ENCODE measurements around the gene SMARCD3. TPM values are rescaled to one million over a fixed set of nuclear protein-coding genes. Genes with fewer than 3 reads are reported as not detected.

SMARCD3 gene
- polyA plus RNA-seq, 1 donor, result 29.1 TPM

DNA sequence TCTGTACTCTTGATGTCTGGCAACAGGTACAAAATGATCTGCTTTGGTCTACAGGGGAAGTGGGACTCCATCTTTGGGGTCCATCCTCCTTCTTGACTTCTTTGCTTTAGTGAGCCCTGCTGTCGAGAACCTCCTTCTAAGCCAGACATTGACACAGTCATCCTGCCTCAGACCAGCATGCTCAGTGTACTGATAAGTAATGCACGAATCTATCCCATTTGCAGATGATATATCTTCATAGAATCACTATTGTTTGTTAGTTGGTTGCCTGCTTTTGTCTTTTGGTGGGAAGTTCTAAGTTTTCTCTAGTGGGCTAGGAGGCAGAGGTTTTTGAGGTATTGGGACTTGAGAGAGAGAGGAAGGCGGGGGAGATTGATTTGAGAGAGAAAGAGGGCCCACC, 47.1 kb downstream of the SMARCD3 start:
- no peaks in the 10 kb centered on the region for H3K9me3 ChIP-seq (ENCODE audit: control insufficient read depth, low read depth, low read length)
- no peak for DNase-seq
- no peak overlapping the region for H3K4me3 ChIP-seq (ENCODE audit: low read length)
- WGBS (ENCODE audit: insufficient coverage, low lambda C conversion rate), result no CpG with 5 or more reads among the region's 3 CpGs
- no peaks in the 10 kb centered on the region for H3K36me3 ChIP-seq (ENCODE audit: control insufficient read depth, insufficient read depth, low read length)
- H3K27me3 ChIP-seq (ENCODE audit: control insufficient read depth, insufficient read depth, low read length), result peaks cover 42% of the 10 kb centered on the region
- H3K4me1 ChIP-seq (ENCODE audit: control insufficient read depth, insufficient read depth, low read length), result no peaks in the 10 kb centered on the region
- H3K27ac ChIP-seq (ENCODE audit: low read length), result no peak overlapping the region

DNA sequence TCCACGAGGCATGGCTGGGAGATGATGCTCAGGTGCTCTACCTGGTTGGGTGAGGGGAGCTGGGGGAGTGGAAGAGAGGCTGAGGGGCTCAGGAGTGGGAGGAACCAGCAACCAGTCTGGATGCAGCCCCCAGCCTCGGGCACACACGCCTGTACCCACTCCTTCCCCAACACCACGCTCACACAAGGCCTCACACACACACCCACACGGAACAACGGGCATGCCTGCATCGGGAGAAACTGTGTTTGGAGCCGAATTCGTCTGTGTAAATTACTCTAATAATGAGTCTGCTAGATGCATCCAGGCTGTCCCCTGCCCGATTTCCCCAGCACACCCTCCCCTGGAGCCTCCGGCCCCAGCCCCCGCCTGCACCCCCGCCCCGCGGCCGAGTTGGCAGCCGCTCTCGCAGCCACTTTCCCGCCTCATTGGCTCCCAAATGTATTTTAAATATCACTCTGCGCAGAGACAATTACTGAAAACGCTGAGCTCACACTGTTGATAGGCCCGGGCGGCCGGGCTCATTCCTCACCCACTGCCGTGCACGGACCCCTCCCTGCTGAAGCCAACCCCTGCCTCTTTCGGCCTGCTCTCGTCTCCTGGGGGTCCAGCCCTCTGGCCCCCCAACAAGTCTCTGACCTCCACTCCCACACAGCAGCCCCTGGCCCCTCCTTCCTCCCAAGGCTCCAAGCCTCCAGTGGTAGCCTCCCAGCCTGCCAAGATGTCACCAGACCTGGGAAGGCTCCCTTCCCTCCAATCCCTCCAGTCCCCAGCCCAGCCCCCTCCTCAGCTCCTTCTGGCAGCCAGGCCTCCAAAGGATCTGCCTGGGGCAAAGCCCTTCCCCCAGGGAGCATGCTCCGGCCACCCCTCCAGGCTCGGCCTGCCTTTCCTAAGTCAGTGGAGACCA, 49.3 kb downstream of the SMARCD3 start:
- no peaks in the 10 kb centered on the region for H3K9me3 ChIP-seq (ENCODE audit: control insufficient read depth, low read depth, low read length)
- no peak overlapping the region for H3K4me3 ChIP-seq (ENCODE audit: low read length)
- no peaks in the 10 kb centered on the region for H3K4me1 ChIP-seq (ENCODE audit: control insufficient read depth, insufficient read depth, low read length)
- no peaks in the 10 kb centered on the region for H3K36me3 ChIP-seq (ENCODE audit: control insufficient read depth, insufficient read depth, low read length)
- no peak overlapping the region for H3K27ac ChIP-seq (ENCODE audit: low read length)
- WGBS (ENCODE audit: insufficient coverage, low lambda C conversion rate), result no CpG with 5 or more reads among the region's 30 CpGs
- DNase-seq, result peak; percentile 12 to 23
- peaks cover 38% of the 10 kb centered on the region for H3K27me3 ChIP-seq (ENCODE audit: control insufficient read depth, insufficient read depth, low read length)

DNA sequence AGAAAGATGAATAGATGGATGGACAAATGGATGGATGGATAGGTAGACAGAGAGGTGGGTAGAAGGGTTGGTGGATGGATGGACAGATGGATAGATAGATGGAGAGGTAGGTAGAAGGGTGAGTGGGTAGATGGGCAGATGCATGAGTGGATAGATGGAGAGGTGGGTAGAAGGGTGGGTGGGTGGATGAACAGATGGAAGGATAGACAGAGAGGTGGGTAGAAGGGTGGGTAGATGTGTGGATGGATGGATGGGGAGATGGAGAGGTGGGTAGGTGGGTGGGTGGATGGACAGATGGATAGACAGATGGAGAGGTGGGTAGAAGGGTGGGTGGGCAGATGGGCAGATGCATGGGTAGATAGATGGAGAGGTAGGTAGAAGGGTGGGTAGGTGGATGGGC, 50.6 kb downstream of the SMARCD3 start:
- peaks cover 29% of the 10 kb centered on the region for H3K27me3 ChIP-seq (ENCODE audit: control insufficient read depth, insufficient read depth, low read length)
- H3K36me3 ChIP-seq (ENCODE audit: control insufficient read depth, insufficient read depth, low read length), result no peaks in the 10 kb centered on the region
- H3K4me1 ChIP-seq (ENCODE audit: control insufficient read depth, insufficient read depth, low read length), result no peaks in the 10 kb centered on the region
- no peak overlapping the region for H3K27ac ChIP-seq (ENCODE audit: low read length)
- DNase-seq, result no peak
- H3K9me3 ChIP-seq (ENCODE audit: control insufficient read depth, low read depth, low read length), result no peaks in the 10 kb centered on the region
- H3K4me3 ChIP-seq (ENCODE audit: low read length), result no peak overlapping the region

DNA sequence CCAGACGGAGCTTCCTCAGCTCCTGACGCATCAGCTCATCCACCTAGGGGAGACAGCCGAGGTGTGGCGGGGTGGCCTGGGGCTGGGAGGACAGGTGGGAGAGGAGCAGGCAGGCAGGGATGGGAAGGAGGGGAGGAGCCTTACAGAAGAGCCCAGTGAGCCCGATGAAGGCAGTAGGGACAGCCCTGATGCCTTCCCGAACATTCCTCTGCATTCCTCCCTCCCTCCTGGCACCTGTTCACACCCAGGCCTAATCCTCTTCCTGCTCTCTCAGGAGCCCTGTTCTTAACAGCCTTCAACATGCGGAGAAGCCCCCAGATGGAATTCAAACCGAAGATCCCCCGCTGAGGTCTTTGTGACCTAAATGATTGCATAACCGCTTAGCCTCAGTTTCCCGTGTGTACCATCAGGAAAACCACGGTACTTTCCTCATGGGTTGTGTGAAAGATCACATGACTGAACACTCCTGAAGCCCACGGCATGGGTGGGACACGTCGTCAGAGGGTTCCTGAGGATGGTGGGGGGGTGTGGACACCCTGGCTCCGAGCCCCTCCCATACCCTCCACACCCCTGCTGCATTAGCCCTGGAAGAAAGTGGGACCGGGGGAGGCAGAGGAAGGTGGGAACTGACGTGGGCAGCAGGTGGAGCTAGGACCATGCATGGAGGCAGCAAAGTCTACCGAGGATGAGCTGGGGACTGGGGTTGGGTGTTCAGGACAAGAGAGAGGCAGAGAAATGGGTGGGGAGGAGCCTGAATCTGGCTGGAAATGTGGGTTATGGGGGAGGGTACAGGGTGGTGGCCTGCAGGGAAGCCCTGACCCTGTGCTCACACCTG, 52.7 kb downstream of the SMARCD3 start:
- H3K27me3 ChIP-seq (ENCODE audit: control insufficient read depth, insufficient read depth, low read length), result peaks cover 24% of the 10 kb centered on the region
- H3K4me3 ChIP-seq (ENCODE audit: low read length), result no peak overlapping the region
- H3K27ac ChIP-seq (ENCODE audit: low read length), result no peak overlapping the region
- no CpG with 5 or more reads among the region's 19 CpGs for WGBS (ENCODE audit: insufficient coverage, low lambda C conversion rate)
- H3K4me1 ChIP-seq (ENCODE audit: control insufficient read depth, insufficient read depth, low read length), result no peaks in the 10 kb centered on the region
- no peak for DNase-seq
- H3K9me3 ChIP-seq (ENCODE audit: control insufficient read depth, low read depth, low read length), result no peaks in the 10 kb centered on the region
- H3K36me3 ChIP-seq (ENCODE audit: control insufficient read depth, insufficient read depth, low read length), result no peaks in the 10 kb centered on the region

DNA sequence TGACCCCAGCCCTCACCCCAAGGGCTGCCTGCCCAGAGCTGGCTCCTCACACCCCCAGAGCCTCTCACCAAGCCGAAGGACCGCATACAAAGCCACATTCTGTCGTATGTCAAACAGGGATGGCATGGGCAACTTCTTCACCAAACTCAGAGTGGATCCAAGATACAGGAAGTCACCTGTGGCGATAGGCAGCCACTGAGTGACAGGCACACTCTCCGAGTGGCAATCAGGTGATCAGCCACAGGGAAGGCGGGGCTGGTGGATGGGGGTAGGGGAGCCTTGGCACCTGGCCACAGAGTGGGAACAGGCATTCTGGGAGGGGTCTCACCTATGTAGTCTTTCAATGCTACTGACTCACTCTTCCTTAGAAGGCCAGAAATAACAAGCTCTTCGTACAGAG, 54.3 kb downstream of the SMARCD3 start:
- DNase-seq, result no peak
- WGBS (ENCODE audit: insufficient coverage, low lambda C conversion rate), result no CpG with 5 or more reads among the region's 7 CpGs
- Histone ChIP-seq H3K27ac (ENCODE audit: low read length) (no peak overlapping the region), H3K4me3 (ENCODE audit: low read length) (no peak overlapping the region), H3K36me3 (ENCODE audit: control insufficient read depth, insufficient read depth, low read length) (no peaks in the 10 kb centered on the region), H3K9me3 (ENCODE audit: control insufficient read depth, low read depth, low read length) (no peaks in the 10 kb centered on the region), H3K27me3 (ENCODE audit: control insufficient read depth, insufficient read depth, low read length) (peaks cover 27% of the 10 kb centered on the region), H3K4me1 (ENCODE audit: control insufficient read depth, insufficient read depth, low read length) (no peaks in the 10 kb centered on the region)

DNA sequence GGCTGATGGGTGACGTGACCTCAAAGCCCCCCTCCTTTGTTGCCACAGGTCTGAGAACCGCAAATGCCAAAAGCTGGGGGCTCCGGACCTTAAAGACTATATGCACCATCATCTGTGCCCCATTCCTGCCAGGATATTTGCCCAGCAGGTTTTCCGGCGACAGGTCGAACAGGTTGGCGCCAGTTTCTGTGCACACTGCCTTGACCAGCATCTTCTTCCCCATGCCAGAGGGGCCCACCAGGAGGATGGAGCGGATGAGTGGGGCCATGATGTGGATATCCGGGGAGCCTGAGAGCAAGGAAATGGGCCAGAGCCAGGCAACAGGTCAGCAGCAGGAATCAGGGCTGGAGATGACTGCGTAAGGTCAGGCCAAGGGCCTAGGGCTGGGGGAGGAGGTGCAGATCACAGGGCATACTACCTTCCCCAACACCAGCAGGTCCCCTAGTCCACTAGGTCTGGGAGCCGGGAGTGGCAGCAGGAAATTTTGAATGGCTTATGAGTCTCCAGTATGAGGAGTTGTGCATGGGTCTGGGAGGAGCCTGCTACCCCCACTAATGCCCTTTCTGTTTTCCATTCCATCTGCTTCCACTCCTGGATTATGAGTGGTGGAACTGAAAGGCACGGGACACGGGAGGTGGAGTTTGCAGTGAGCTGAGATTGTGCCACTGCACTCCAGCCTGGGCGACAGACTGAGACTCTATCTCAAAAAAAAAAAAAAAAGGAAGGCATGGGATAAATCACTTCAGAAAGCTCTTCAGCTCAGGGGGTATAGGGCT, 55.1 kb downstream of the SMARCD3 start:
- Histone ChIP-seq H3K36me3 (ENCODE audit: control insufficient read depth, insufficient read depth, low read length) (no peaks in the 10 kb centered on the region), H3K27me3 (ENCODE audit: control insufficient read depth, insufficient read depth, low read length) (peaks cover 27% of the 10 kb centered on the region), H3K27ac (ENCODE audit: low read length) (no peak overlapping the region), H3K4me1 (ENCODE audit: control insufficient read depth, insufficient read depth, low read length) (no peaks in the 10 kb centered on the region), H3K4me3 (ENCODE audit: low read length) (no peak overlapping the region), H3K9me3 (ENCODE audit: control insufficient read depth, low read depth, low read length) (no peaks in the 10 kb centered on the region)
- DNase-seq, result no peak
- no CpG with 5 or more reads among the region's 14 CpGs for WGBS (ENCODE audit: insufficient coverage, low lambda C conversion rate)

DNA sequence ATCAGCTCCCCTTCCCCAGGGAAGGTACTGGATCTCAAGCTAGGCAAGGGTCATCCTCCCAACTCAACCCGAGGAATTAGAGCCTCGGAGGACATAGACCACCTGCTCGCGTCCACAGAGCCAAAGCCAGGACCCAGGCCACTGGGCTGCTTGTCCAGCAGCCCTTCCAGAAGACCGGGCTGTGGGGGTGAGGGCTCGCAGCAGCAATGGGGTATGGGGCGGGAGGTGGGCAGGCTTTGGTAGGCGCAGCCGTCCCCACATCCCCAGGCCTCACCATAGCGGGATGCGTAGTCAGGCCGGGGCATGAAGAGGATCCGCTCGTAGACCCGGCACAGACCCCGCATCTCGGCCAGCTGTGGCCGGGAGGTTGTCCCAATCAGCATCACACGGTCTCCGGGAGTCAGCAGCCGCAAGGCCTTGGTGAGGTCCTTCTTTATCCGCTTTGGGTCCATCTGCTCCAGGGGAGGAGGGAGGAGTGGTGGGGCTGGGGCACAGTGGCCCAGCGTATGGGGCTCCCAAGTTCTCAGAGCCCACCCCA, 56.4 kb downstream of the SMARCD3 start:
- Histone ChIP-seq H3K4me3 (ENCODE audit: low read length) (no peak overlapping the region), H3K27ac (ENCODE audit: low read length) (no peak overlapping the region), H3K36me3 (ENCODE audit: control insufficient read depth, insufficient read depth, low read length) (no peaks in the 10 kb centered on the region), H3K9me3 (ENCODE audit: control insufficient read depth, low read depth, low read length) (no peaks in the 10 kb centered on the region), H3K27me3 (ENCODE audit: control insufficient read depth, insufficient read depth, low read length) (peaks cover 28% of the 10 kb centered on the region), H3K4me1 (ENCODE audit: control insufficient read depth, insufficient read depth, low read length) (no peaks in the 10 kb centered on the region)
- DNase-seq, result no peak
- no CpG with 5 or more reads among the region's 23 CpGs for WGBS (ENCODE audit: insufficient coverage, low lambda C conversion rate)

DNA sequence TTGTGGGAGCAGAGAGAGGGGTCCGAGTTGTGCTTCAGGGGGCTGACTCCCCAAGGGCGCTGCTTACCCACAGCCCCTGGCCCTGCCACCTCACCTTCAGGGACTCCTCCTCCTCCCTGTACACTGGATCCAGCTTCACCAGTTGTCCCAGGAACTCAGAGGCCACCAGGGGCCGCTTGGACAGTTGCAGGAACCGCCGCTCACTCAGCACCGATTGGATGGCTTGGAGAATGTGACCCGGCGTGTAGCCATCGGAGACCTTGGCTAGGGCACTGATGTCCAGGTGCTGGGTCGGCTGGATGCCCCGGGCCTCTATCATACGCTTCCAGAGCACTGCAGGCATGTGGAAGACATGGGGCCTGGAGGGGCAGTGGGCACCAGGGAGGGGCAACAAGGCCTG, 57.0 kb downstream of the SMARCD3 start:
- DNase-seq, result no peak
- Histone ChIP-seq H3K4me3 (ENCODE audit: low read length) (no peak overlapping the region), H3K27me3 (ENCODE audit: control insufficient read depth, insufficient read depth, low read length) (peaks cover 26% of the 10 kb centered on the region), H3K4me1 (ENCODE audit: control insufficient read depth, insufficient read depth, low read length) (no peaks in the 10 kb centered on the region), H3K27ac (ENCODE audit: low read length) (no peak overlapping the region), H3K36me3 (ENCODE audit: control insufficient read depth, insufficient read depth, low read length) (no peaks in the 10 kb centered on the region), H3K9me3 (ENCODE audit: control insufficient read depth, low read depth, low read length) (no peaks in the 10 kb centered on the region)
- WGBS (ENCODE audit: insufficient coverage, low lambda C conversion rate), result no CpG with 5 or more reads among the region's 12 CpGs

DNA sequence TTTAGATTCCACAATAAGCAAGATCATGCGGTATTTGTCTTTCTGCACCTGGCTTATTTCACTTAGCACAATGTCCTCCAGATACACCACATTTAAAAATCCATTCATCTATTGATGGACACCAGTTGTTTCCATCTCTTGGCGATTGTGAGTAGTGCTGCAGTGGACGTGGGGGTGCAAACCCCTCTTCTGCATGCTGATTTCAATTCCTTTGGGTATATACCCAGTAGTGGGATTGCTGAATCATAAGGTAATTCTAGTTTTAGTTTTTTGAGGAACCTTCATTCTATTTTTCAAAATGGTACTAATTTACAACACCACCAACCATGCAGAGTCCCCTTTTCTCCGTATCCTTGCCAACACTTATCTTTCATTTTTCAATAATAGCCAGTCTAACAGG, 59.5 kb downstream of the SMARCD3 start:
- H3K4me3 ChIP-seq (ENCODE audit: low read length), result no peak overlapping the region
- no peaks in the 10 kb centered on the region for H3K36me3 ChIP-seq (ENCODE audit: control insufficient read depth, insufficient read depth, low read length)
- H3K27me3 ChIP-seq (ENCODE audit: control insufficient read depth, insufficient read depth, low read length), result peaks cover 11% of the 10 kb centered on the region
- H3K9me3 ChIP-seq (ENCODE audit: control insufficient read depth, low read depth, low read length), result no peaks in the 10 kb centered on the region
- H3K27ac ChIP-seq (ENCODE audit: low read length), result no peak overlapping the region
- WGBS (ENCODE audit: insufficient coverage, low lambda C conversion rate), result 67% methylated on average over 1 of the region's 4 CpGs
- no peak for DNase-seq
- H3K4me1 ChIP-seq (ENCODE audit: control insufficient read depth, insufficient read depth, low read length), result no peaks in the 10 kb centered on the region
